DND-41 (cell line): ENCODE data around the gene TAS2R60.

Experiments
- ATAC-seq: fragments of 200-7000 bp; cut with Tn5 transposase; 3 replicates; pipeline ENCODE4 v1.9.1; 2021; ENCODE audit warnings: low read depth; ENCODE audit not compliant: insufficient read depth
- DNase-seq: peaks from one replicate; pipeline ENCODE4 v3.0.0-alpha.2; 2020
- H2AFZ ChIP-seq: 2 replicates; pipeline ENCODE4 v1.6.0; 2012; ENCODE audit warnings: low read depth, low read length
- H3K27ac ChIP-seq: 2 replicates; pipeline ENCODE4 v1.5.1; 2012; ENCODE audit warnings: low read length, inconsistent platforms
- H3K27me3 ChIP-seq: fragments of 200-600 bp; sonication (generic); 2 replicates; pipeline ENCODE4 v1.6.0; 2012; ENCODE audit warnings: low read length, mild to moderate bottlenecking, inconsistent platforms; ENCODE audit not compliant: insufficient read depth, poor library complexity
- H3K36me3 ChIP-seq: 2 replicates; pipeline ENCODE4 v1.5.1; 2012; ENCODE audit warnings: low read length, inconsistent platforms; ENCODE audit not compliant: insufficient read depth
- H3K4me1 ChIP-seq: 2 replicates; pipeline ENCODE4 v1.5.1; 2012; ENCODE audit warnings: mild to moderate bottlenecking, low read length; ENCODE audit not compliant: insufficient read depth
- H3K4me2 ChIP-seq: 2 replicates; pipeline ENCODE4 v1.6.0; 2012; ENCODE audit warnings: mild to moderate bottlenecking, moderate library complexity, low read length, inconsistent platforms; ENCODE audit not compliant: insufficient read depth
- H3K4me3 ChIP-seq, 2 experiments: fragments of 200-600 bp in 1 of 2; shearing (Covaris generic) in 1 of 2; 2 replicates each; pipeline ENCODE4 v1.5.1; 2012 to 2016; ENCODE audit warnings: inconsistent platforms in 2 of 2, low read length in 2 of 2, mild to moderate bottlenecking in 2 of 2, low read depth in 1 of 2, moderate library complexity in 1 of 2
- H3K79me2 ChIP-seq: 2 replicates; pipeline ENCODE4 v1.6.0; 2012; ENCODE audit warnings: low read length, inconsistent platforms; ENCODE audit not compliant: insufficient read depth
- H3K9ac ChIP-seq: 2 replicates; pipeline ENCODE4 v1.6.0; 2012; ENCODE audit warnings: low read depth, mild to moderate bottlenecking, inconsistent platforms, low read length, moderate library complexity
- H3K9me3 ChIP-seq: 2 replicates; pipeline ENCODE4 v1.5.1; 2012; ENCODE audit warnings: low read length, moderate library complexity, mild to moderate bottlenecking, inconsistent platforms; ENCODE audit not compliant: insufficient read depth, severe bottlenecking
- H4K20me1 ChIP-seq: 2 replicates; pipeline ENCODE4 v1.6.0; 2012; ENCODE audit warnings: low read length; ENCODE audit not compliant: insufficient read depth
- CTCF ChIP-seq: IDR thresholded peaks from 2 replicates; pipeline ENCODE4 v1.5.1; 2012; ENCODE audit warnings: borderline replicate concordance, low read length, moderate library complexity, mild to moderate bottlenecking; ENCODE audit not compliant: poor library complexity, severe bottlenecking; ENCODE audit errors: extremely low read depth
- EZH2 ChIP-seq: IDR thresholded peaks from 3 replicates; pipeline ENCODE4 v1.6.1; 2012; ENCODE audit warnings: borderline replicate concordance, low read depth, mild to moderate bottlenecking, moderate library complexity, low read length, inconsistent platforms; ENCODE audit not compliant: severe bottlenecking

TAS2R60 gene

GRCh38 chr7:143397710-143398530 is 45.3 kb upstream of the TAS2R60 start:
- no peak for ATAC-seq
- Histone ChIP-seq H3K27me3 (no peaks in the 10 kb centered on the region), H3K36me3 (no peaks in the 10 kb centered on the region), H3K9me3 (no peaks in the 10 kb centered on the region), H3K79me2 (no peaks in the 10 kb centered on the region), H2AFZ (no peak overlapping the region), H3K27ac (no peak overlapping the region), H4K20me1 (no peaks in the 10 kb centered on the region), H3K4me3 (no peak overlapping the region), H3K9ac (no peak overlapping the region), H3K4me2 (no peak overlapping the region), H3K4me1 (no peaks in the 10 kb centered on the region)
- no peak for DNase-seq
- TF ChIP-seq CTCF (no peak), EZH2 (no peak)

- no peak for TF ChIP-seq CTCF
- no peak for TF ChIP-seq EZH2
- Histone ChIP-seq H3K9ac (no peak overlapping the region), H3K79me2 (no peaks in the 10 kb centered on the region), H4K20me1 (no peaks in the 10 kb centered on the region), H3K27ac (no peak overlapping the region), H3K4me2 (no peak overlapping the region), H3K4me3 (no peak overlapping the region), H3K4me1 (no peaks in the 10 kb centered on the region), H3K9me3 (no peaks in the 10 kb centered on the region), H3K27me3 (no peaks in the 10 kb centered on the region), H2AFZ (no peak overlapping the region), H3K36me3 (no peaks in the 10 kb centered on the region)
- DNase-seq (no peak), ATAC-seq (no peak)
These were observed 44.6 kb upstream of the TAS2R60 start for GRCh38 chr7:143398616-143399015.

GRCh38 chr7:143399151-143399550 is 44.1 kb upstream of the TAS2R60 start:
- Histone ChIP-seq H3K4me1 (no peaks in the 10 kb centered on the region), H3K79me2 (no peaks in the 10 kb centered on the region), H3K9me3 (no peaks in the 10 kb centered on the region), H3K4me2 (no peak overlapping the region), H3K27me3 (no peaks in the 10 kb centered on the region), H3K36me3 (no peaks in the 10 kb centered on the region), H2AFZ (no peak overlapping the region), H3K4me3 (no peak overlapping the region), H3K9ac (no peak overlapping the region), H4K20me1 (no peaks in the 10 kb centered on the region), H3K27ac (no peak overlapping the region)
- DNase-seq (no peak), ATAC-seq (no peak)
- TF ChIP-seq EZH2 (no peak), CTCF (no peak)
